ENCODE measurements around the gene TFPT. TPM values are rescaled to one million over a fixed set of nuclear protein-coding genes. Genes with fewer than 3 reads are reported as not detected.

Gene TFPT
- total RNA-seq, 4 donors from 2014 or later = 7.5 to 18.1 (median 17.5) TPM

- intact Hi-C loops (cut with DNase I; ENCODE audit: low total_unique reads) (no loop called here), in situ Hi-C loops (cut with MboI; ENCODE audit: low sequenced_read_pairs in 4 of 4) (no loop called here)
- DNase-seq (no peak), ATAC-seq (no peak)
- Histone ChIP-seq H3K27me3 (peaks cover 0 to 41% (median 20%) of the 10 kb centered on the region in 3 donors), H3K9me3 (no peaks in the 10 kb centered on the region), H3K36me3 (no peaks in the 10 kb centered on the region), H3K4me3 (peak overlapping the region; percentile 20 to 37 (median 30)), H3K27ac (no peak overlapping the region), H3K4me1 (peaks cover 0 to 5% of the 10 kb centered on the region in 2 donors)
- TF ChIP-seq CTCF (IDR thresholded peaks at IDR 0.05 in 4 of 5, conservative IDR thresholded peaks at IDR 0.05 in 1 of 5) (no peak), POLR2A (IDR thresholded peaks at IDR 0.05) (no peak)
These were observed 20.2 kb downstream of the TFPT start for GRCh38 chr19:54095136-54095858.

- H3K36me3 ChIP-seq = no peaks in the 10 kb centered on the region
- intact Hi-C loops (cut with DNase I; ENCODE audit: low total_unique reads) = no loop called here
- peaks cover 0 to 41% (median 20%) of the 10 kb centered on the region in 3 donors for H3K27me3 ChIP-seq
- no peak overlapping the region for H3K4me3 ChIP-seq
- no peak overlapping the region for H3K27ac ChIP-seq
- peaks cover 0 to 5% of the 10 kb centered on the region in 2 donors for H3K4me1 ChIP-seq
- no peaks in the 10 kb centered on the region for H3K9me3 ChIP-seq
- DNase-seq (no peak), ATAC-seq (no peak)
- TF ChIP-seq CTCF (IDR thresholded peaks at IDR 0.05 in 4 of 5, conservative IDR thresholded peaks at IDR 0.05 in 1 of 5) (no peak), POLR2A (IDR thresholded peaks at IDR 0.05) (no peak)
- in situ Hi-C loops (cut with MboI; ENCODE audit: low sequenced_read_pairs in 4 of 4) = no loop called here
These were observed 20.9 kb downstream of the TFPT start for GRCh38 chr19:54094426-54095000.

- H3K9me3 ChIP-seq = no peaks in the 10 kb centered on the region
- TF ChIP-seq POLR2A (IDR thresholded peaks at IDR 0.05) (no peak), CTCF (IDR thresholded peaks at IDR 0.05 in 4 of 5, conservative IDR thresholded peaks at IDR 0.05 in 1 of 5) (no peak)
- in situ Hi-C loops (cut with MboI; ENCODE audit: low sequenced_read_pairs in 4 of 4) = no loop called here
- peaks cover 0 to 3% (median 0%) of the 10 kb centered on the region in 3 donors for H3K27me3 ChIP-seq
- H3K36me3 ChIP-seq = no peaks in the 10 kb centered on the region
- DNase-seq (no peak), ATAC-seq (no peak)
- no peaks in the 10 kb centered on the region for H3K4me1 ChIP-seq
- intact Hi-C loops (cut with DNase I; ENCODE audit: low total_unique reads) = no loop called here
- H3K27ac ChIP-seq = no peak overlapping the region
- H3K4me3 ChIP-seq = no peak overlapping the region
These were observed 31.0 kb downstream of the TFPT start for GRCh38 chr19:54084410-54084809.

- DNase-seq (no peak), ATAC-seq (no peak)
- H3K27me3 ChIP-seq = no peaks in the 10 kb centered on the region
- H3K36me3 ChIP-seq = no peaks in the 10 kb centered on the region
- in situ Hi-C loops (cut with MboI; ENCODE audit: low sequenced_read_pairs in 4 of 4) (no loop called here), intact Hi-C loops (cut with DNase I; ENCODE audit: low total_unique reads) (no loop called here)
- H3K4me1 ChIP-seq = no peaks in the 10 kb centered on the region
- no peak within 1 kb of the TSS for H3K4me3 ChIP-seq
- no peak within 1 kb of the TSS for H3K27ac ChIP-seq
- no peak for TF ChIP-seq CTCF (IDR thresholded peaks at IDR 0.05 in 4 of 5, conservative IDR thresholded peaks at IDR 0.05 in 1 of 5)
- H3K9me3 ChIP-seq = no peaks in the 10 kb centered on the region
These were observed 34.4 kb downstream of the TFPT start, which contains the start of gene TARM1 for GRCh38 chr19:54081032-54081431. TSS of gene TARM1 (minus strand) at chr19:54081365. CDS start at chr19:54081340, 25 bp downstream.

Data from gastrocnemius medialis (tissue), 4 donors.